DOHH2 (cell line): ENCODE measurements around the gene PNN.
"Not testable (repeated sequence)": the region's sequence is repeated elsewhere in the genome, so short reads cannot be mapped to it uniquely, and the experiment has no call there.

ENCODE experiments used
- CTCF ChIP-seq: fragments of 200-600 bp; sonication (generic); IDR thresholded peaks from one replicate; pipeline ENCODE4 v1.5.1; 2014; ENCODE audit warnings: antibody characterized with exemption, mild to moderate bottlenecking, low read depth, low read length; ENCODE audit not compliant: poor library complexity, severe bottlenecking
- EZH2phosphoT487 ChIP-seq: fragments of 200-600 bp; sonication (generic); IDR thresholded peaks from 2 replicates; pipeline ENCODE4 v1.6.1; 2017; ENCODE audit warnings: borderline replicate concordance, mild to moderate bottlenecking, antibody characterized with exemption, low read length, moderate library complexity, mixed read lengths

- not testable (repeated sequence) for TF ChIP-seq CTCF, EZH2phosphoT487
These were observed 37.2 kb upstream of the PNN start for GRCh38 chr14:39137835-39138234.
